Parathyroid adenoma (tissue), 2 donors: Measurements from ENCODE around the gene FOXD2.

Experiments
- H2AFZ ChIP-seq: fragments of 300-600 bp; sonication (generic); one replicate; pipeline ENCODE4 v1.7.0; 2017; ENCODE audit warnings: antibody characterized with exemption, mild to moderate bottlenecking
- H3K27ac ChIP-seq: fragments of 300-600 bp; sonication (generic); one replicate; pipeline ENCODE4 v1.7.0; 2017
- H3K27me3 ChIP-seq: fragments of 300-600 bp; sonication (generic); one replicate; pipeline ENCODE4 v1.7.0; 2017; ENCODE audit warnings: low read length; ENCODE audit not compliant: control insufficient read depth, insufficient read depth
- H3K36me3 ChIP-seq: fragments of 300-600 bp; sonication (generic); one replicate; pipeline ENCODE4 v1.7.0; 2017; ENCODE audit warnings: low read length; ENCODE audit not compliant: control insufficient read depth, insufficient read depth
- H3K4me1 ChIP-seq: fragments of 300-600 bp; sonication (generic); one replicate; pipeline ENCODE4 v1.7.0; 2017; ENCODE audit warnings: control low read depth
- H3K4me2 ChIP-seq: fragments of 300-600 bp; sonication (generic); one replicate; pipeline ENCODE4 v1.7.0; 2017; ENCODE audit warnings: low read length
- H3K4me3 ChIP-seq: fragments of 300-600 bp; sonication (generic); one replicate; pipeline ENCODE4 v1.7.0; 2017; ENCODE audit warnings: low read depth, low read length
- H3K79me2 ChIP-seq: fragments of 300-600 bp; sonication (generic); one replicate; pipeline ENCODE4 v1.7.0; 2017; ENCODE audit warnings: control low read depth
- H3K9ac ChIP-seq: fragments of 300-600 bp; sonication (generic); one replicate; pipeline ENCODE4 v1.7.0; 2017; ENCODE audit warnings: mild to moderate bottlenecking
- H3K9me3 ChIP-seq: fragments of 300-600 bp; sonication (generic); one replicate; pipeline ENCODE4 v1.7.0; 2017; ENCODE audit warnings: low read length; ENCODE audit not compliant: control insufficient read depth
- CTCF ChIP-seq: fragments of 300-600 bp; sonication (generic); IDR thresholded peaks from one replicate; pipeline ENCODE4 v1.7.0; 2017; ENCODE audit warnings: antibody characterized with exemption, mild to moderate bottlenecking
- donor health status: primary hyperparathyroidism.

FOXD2 gene

GRCh38 chr1:47469910-47470309 is 32.1 kb downstream of the FOXD2 start:
- no peak overlapping the region for H3K4me2 ChIP-seq
- TF ChIP-seq CTCF, result no peak
- no peak overlapping the region for H3K9ac ChIP-seq
- no peaks in the 10 kb centered on the region for H3K9me3 ChIP-seq
- no peak overlapping the region for H3K27ac ChIP-seq
- no peaks in the 10 kb centered on the region for H3K79me2 ChIP-seq
- no peaks in the 10 kb centered on the region for H3K36me3 ChIP-seq
- no peaks in the 10 kb centered on the region for H3K4me1 ChIP-seq
- no peaks in the 10 kb centered on the region for H3K27me3 ChIP-seq
- H3K4me3 ChIP-seq, result no peak overlapping the region
- no peak overlapping the region for H2AFZ ChIP-seq

GRCh38 chr1:47471163-47471562 is 33.3 kb downstream of the FOXD2 start:
- H3K9ac ChIP-seq, result no peak overlapping the region
- no peak overlapping the region for H3K4me3 ChIP-seq
- H3K9me3 ChIP-seq, result no peaks in the 10 kb centered on the region
- H2AFZ ChIP-seq, result no peak overlapping the region
- H3K4me2 ChIP-seq, result no peak overlapping the region
- H3K36me3 ChIP-seq, result no peaks in the 10 kb centered on the region
- no peaks in the 10 kb centered on the region for H3K79me2 ChIP-seq
- H3K27me3 ChIP-seq, result no peaks in the 10 kb centered on the region
- H3K27ac ChIP-seq, result no peak overlapping the region
- H3K4me1 ChIP-seq, result no peaks in the 10 kb centered on the region
- no peak for TF ChIP-seq CTCF

GRCh38 chr1:47474278-47475193 is 36.7 kb downstream of the FOXD2 start:
- TF ChIP-seq CTCF, result no peak
- Histone ChIP-seq H3K4me3 (no peak overlapping the region), H3K79me2 (no peaks in the 10 kb centered on the region), H3K9me3 (no peaks in the 10 kb centered on the region), H3K4me2 (no peak overlapping the region), H3K27ac (no peak overlapping the region), H3K4me1 (no peaks in the 10 kb centered on the region), H3K27me3 (no peaks in the 10 kb centered on the region), H3K9ac (no peak overlapping the region), H3K36me3 (no peaks in the 10 kb centered on the region), H2AFZ (no peak overlapping the region)

- H3K36me3 ChIP-seq, result no peaks in the 10 kb centered on the region
- H3K27ac ChIP-seq, result no peak overlapping the region
- no peak overlapping the region for H3K9ac ChIP-seq
- H3K4me3 ChIP-seq, result no peak overlapping the region
- H3K4me2 ChIP-seq, result no peak overlapping the region
- H3K4me1 ChIP-seq, result no peaks in the 10 kb centered on the region
- TF ChIP-seq CTCF, result no peak
- H3K79me2 ChIP-seq, result no peaks in the 10 kb centered on the region
- no peaks in the 10 kb centered on the region for H3K27me3 ChIP-seq
- no peaks in the 10 kb centered on the region for H3K9me3 ChIP-seq
- H2AFZ ChIP-seq, result no peak overlapping the region
Observed at GRCh38 chr1:47477595-47478080, 39.8 kb downstream of the FOXD2 start.

GRCh38 chr1:47478090-47478489 is 40.2 kb downstream of the FOXD2 start:
- Histone ChIP-seq H3K4me3 (no peak overlapping the region), H3K79me2 (no peaks in the 10 kb centered on the region), H3K9ac (no peak overlapping the region), H3K9me3 (no peaks in the 10 kb centered on the region), H3K36me3 (no peaks in the 10 kb centered on the region), H2AFZ (no peak overlapping the region), H3K4me1 (no peaks in the 10 kb centered on the region), H3K27me3 (no peaks in the 10 kb centered on the region), H3K27ac (no peak overlapping the region), H3K4me2 (no peak overlapping the region)
- TF ChIP-seq CTCF, result no peak
